ENCODE measurements around the gene CCL4L2.
"Not testable (repeated sequence)": the region's sequence is repeated elsewhere in the genome, so short reads cannot be mapped to it uniquely, and the experiment has no call there.

GRCh38 chr17:36207383-36207782 is 3.5 kb upstream of the CCL4L2 start:
- TF ChIP-seq CTCF (conservative IDR thresholded peaks at IDR 0.05); ZFX (IDR thresholded peaks at IDR 0.05): not testable (repeated sequence)

Data from C4-2B (cell line).